Mucosa of stomach (tissue), 1 donor: ENCODE measurements around the gene NDRG3.

Source experiments
- H3K27me3 ChIP-seq: one replicate; pipeline ENCODE4 v1.7.0; 2013; ENCODE audit warnings: mild to moderate bottlenecking, low read length; ENCODE audit not compliant: control insufficient read depth, insufficient read depth
- H3K36me3 ChIP-seq: one replicate; pipeline ENCODE4 v1.7.0; 2013; ENCODE audit warnings: low read length; ENCODE audit not compliant: control insufficient read depth, insufficient read depth
- H3K4me1 ChIP-seq: one replicate; pipeline ENCODE4 v1.7.0; 2013; ENCODE audit warnings: mild to moderate bottlenecking, low read length; ENCODE audit not compliant: control insufficient read depth, insufficient read depth
- H3K4me3 ChIP-seq: one replicate; pipeline ENCODE4 v1.7.0; 2013; ENCODE audit warnings: low read length
- H3K9ac ChIP-seq: one replicate; pipeline ENCODE4 v1.7.0; 2013; ENCODE audit warnings: mild to moderate bottlenecking, low read length, moderate library complexity
- H3K9me3 ChIP-seq: one replicate; pipeline ENCODE4 v1.7.0; 2013; ENCODE audit warnings: mild to moderate bottlenecking, low read length, moderate library complexity; ENCODE audit not compliant: control insufficient read depth
- donor health status: Pancreatic carcinoma.

NDRG3 gene

DNA sequence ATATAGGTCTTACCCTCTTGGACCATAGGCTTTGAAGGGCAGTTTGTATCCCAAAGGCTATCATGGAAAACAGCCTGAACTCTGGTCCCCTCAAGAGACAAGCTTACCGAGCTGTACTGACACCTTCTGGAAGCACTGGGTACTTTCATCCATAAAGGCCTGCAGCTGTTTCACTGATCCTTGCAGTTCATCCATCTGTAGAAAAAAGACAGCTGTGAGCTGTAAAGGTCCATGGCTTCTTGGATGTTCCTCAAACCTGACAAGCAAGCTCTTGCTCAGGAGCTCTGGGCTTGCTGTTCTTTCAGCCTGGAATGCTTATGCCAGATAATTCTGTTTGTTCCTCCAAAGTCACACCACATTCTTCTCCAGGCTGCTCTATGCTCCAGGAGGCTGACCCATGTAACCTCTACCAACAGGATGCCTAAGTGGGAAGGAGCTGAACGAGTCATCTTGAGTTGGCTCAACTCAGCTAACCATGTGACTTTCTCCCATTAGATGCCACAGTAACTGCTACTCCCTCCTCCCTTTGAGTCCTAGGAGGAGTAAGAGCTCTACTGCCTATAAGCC is 8.8 kb upstream of the NDRG3 start:
- Histone ChIP-seq H3K4me1 (no peaks in the 10 kb centered on the region), H3K36me3 (no peaks in the 10 kb centered on the region), H3K4me3 (no peak overlapping the region), H3K9me3 (no peaks in the 10 kb centered on the region), H3K27me3 (no peaks in the 10 kb centered on the region), H3K9ac (no peak overlapping the region)

DNA sequence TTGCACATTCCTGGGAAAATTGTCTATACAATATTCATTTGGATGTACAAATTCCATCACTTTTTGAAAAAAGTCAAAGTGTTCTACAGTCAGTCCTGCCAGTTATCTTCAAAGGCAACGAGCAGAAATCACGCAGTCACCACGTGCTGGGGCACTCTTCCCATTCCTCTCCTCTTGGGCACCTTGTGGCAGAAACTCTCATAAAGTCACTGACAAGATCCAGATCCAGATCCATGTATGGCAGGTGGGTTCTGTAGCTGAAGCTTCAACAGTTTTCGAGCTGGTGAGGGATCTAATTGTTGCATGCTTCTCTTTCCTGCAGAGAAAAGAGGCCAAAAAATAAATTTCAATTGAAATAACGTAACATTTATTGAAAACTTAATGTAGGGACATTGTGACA is 6.7 kb upstream of the NDRG3 start:
- H3K27me3 ChIP-seq = no peaks in the 10 kb centered on the region
- no peak overlapping the region for H3K9ac ChIP-seq
- H3K9me3 ChIP-seq = no peaks in the 10 kb centered on the region
- no peaks in the 10 kb centered on the region for H3K4me1 ChIP-seq
- H3K4me3 ChIP-seq = no peak overlapping the region
- H3K36me3 ChIP-seq = no peaks in the 10 kb centered on the region

DNA sequence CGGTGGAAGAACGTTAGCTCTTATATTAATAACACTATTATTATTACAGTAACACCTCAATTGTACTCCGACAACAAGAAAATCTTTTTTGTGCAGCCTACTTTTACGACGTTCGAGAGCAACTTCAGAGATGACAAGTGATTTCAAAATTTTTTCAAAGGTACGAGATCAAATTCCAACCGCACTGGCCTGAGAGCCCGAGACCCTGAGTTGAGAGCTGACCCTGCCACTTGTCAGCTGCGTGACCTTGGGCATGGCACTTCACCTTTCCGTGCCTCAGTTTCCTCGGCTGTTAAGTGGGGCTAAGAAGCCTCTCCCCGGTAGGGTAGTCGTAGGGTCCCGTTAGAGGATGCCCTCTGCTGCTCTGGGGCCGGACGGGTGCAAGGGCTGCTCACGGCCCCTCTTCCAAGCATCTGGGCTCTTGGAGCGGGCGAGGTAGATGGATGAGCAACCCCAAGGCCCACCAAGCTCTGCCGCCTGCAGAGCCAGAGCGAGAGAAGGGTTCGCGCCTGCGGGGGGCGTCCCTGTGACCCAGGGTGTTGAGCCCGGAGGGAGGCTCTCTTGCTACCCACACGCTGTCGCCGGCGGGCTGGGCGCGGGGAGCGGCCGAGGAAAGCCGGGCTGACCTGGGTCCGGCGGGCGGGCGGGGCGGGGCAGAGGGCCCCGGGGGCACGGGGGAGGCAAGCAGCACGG is 510 bp downstream of the NDRG3 start:
- no peaks in the 10 kb centered on the region for H3K9me3 ChIP-seq
- H3K4me3 ChIP-seq = peak overlapping the region; percentile 63
- H3K4me1 ChIP-seq = peaks cover 9% of the 10 kb centered on the region
- peak overlapping the region; percentile 66 for H3K9ac ChIP-seq
- H3K27me3 ChIP-seq = no peaks in the 10 kb centered on the region
- H3K36me3 ChIP-seq = no peaks in the 10 kb centered on the region

DNA sequence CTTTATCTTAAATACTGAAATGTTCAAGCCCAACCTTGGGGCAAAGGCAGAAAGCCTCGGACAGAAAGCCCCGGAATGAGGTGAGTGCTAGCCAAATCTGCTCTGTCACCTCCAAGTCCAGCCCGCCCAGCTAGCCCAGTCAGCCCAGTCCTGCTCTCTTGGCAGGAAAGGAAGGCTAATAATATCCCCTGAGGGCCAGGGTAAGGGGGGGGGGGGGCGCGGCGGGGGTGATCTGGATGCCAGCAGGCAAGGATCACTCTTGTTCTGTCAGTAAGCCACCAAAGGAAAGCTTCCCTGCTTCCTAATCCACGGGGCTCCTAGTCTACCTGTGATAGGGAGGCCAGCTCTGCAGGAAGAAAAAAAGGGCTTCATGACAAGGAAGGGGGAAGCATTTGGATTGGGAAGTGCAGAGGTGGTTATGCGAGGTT is 1.1 kb downstream of the NDRG3 start:
- H3K4me3 ChIP-seq = no peak overlapping the region
- H3K9me3 ChIP-seq = no peaks in the 10 kb centered on the region
- peaks cover 9% of the 10 kb centered on the region for H3K4me1 ChIP-seq
- no peaks in the 10 kb centered on the region for H3K36me3 ChIP-seq
- no peaks in the 10 kb centered on the region for H3K27me3 ChIP-seq
- peak overlapping the region; percentile 66 for H3K9ac ChIP-seq

DNA sequence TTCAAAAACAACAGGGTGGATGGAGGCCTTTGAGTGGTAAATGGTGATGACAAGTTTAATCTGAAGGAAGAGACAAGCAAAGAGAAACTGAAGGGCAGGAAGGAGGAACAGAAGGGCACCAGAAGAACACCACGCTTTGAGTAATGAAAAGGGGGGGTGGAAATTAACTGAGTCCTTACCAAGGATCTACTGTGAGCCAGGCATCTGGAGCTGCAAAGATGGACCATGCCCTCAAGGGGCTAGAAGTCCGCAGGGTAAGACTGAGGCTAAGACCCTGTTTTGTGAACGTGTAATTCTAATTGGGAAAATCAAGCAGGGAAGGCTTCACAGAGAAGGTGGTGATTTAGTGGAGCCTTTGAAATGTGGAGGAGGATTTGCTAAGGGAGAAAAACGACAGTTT is 1.6 kb downstream of the NDRG3 start:
- no peaks in the 10 kb centered on the region for H3K9me3 ChIP-seq
- H3K36me3 ChIP-seq = no peaks in the 10 kb centered on the region
- H3K27me3 ChIP-seq = no peaks in the 10 kb centered on the region
- no peak overlapping the region for H3K9ac ChIP-seq
- peaks cover 9% of the 10 kb centered on the region for H3K4me1 ChIP-seq
- no peak overlapping the region for H3K4me3 ChIP-seq

DNA sequence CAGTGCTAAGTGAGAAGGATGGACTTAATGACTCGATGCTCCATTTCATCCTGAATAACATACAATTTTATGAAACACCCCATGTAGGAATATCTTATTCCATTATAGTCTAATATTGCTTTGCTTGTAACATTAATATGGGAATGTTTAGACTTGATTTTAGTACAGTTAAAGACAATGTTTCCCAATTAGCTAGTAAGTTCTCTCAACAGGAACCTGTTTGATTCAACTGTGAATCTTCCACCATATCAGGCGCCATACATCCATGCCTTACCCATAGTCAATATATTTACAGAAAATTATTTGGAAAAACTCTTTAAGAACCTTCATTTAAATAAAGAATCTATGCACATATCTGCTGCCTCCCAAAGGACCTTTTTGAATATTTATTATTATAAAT is 3.3 kb downstream of the NDRG3 start:
- no peaks in the 10 kb centered on the region for H3K27me3 ChIP-seq
- no peaks in the 10 kb centered on the region for H3K9me3 ChIP-seq
- H3K4me3 ChIP-seq = no peak overlapping the region
- H3K9ac ChIP-seq = no peak overlapping the region
- peaks cover 9% of the 10 kb centered on the region for H3K4me1 ChIP-seq
- no peaks in the 10 kb centered on the region for H3K36me3 ChIP-seq

DNA sequence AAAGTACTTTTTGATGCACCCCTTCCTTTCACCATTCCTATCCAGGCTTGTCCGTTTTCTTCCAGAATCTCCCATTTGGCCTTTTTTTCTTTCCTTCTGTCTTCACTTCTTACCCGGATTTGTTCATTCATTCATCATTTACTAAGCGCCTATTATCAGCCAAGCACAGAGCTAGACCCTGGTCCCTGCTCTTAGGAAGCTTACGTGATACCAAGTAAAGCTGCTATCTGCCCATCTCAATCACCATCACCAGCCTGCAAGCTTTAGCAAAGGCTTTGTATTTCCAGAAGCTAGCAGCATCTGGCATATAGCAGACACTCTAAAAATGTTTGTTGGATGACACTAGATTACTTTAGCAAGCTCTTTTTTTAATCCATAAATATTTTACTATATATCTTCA is 4.8 kb downstream of the NDRG3 start:
- Histone ChIP-seq H3K36me3 (no peaks in the 10 kb centered on the region), H3K9me3 (no peaks in the 10 kb centered on the region), H3K4me3 (no peak overlapping the region), H3K27me3 (no peaks in the 10 kb centered on the region), H3K9ac (no peak overlapping the region), H3K4me1 (peaks cover 9% of the 10 kb centered on the region)

DNA sequence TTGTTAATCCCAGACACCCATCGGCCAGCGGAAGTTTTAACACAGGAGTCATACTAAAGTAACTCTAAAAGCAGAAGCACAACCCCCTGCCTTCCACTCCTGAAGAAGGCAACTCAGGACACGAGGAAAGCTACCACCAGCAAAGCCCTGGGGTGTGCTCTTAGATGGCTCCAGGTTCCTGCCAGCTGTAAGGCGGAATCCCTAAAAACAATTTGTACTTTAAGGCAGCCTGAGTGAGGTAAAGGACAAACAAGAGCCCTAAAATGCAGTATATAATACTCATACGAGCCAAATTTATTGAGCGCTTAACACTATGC is 8.7 kb downstream of the NDRG3 start:
- Histone ChIP-seq H3K4me3 (no peak overlapping the region), H3K27me3 (no peaks in the 10 kb centered on the region), H3K9me3 (no peaks in the 10 kb centered on the region), H3K9ac (no peak overlapping the region), H3K4me1 (no peaks in the 10 kb centered on the region), H3K36me3 (no peaks in the 10 kb centered on the region)

DNA sequence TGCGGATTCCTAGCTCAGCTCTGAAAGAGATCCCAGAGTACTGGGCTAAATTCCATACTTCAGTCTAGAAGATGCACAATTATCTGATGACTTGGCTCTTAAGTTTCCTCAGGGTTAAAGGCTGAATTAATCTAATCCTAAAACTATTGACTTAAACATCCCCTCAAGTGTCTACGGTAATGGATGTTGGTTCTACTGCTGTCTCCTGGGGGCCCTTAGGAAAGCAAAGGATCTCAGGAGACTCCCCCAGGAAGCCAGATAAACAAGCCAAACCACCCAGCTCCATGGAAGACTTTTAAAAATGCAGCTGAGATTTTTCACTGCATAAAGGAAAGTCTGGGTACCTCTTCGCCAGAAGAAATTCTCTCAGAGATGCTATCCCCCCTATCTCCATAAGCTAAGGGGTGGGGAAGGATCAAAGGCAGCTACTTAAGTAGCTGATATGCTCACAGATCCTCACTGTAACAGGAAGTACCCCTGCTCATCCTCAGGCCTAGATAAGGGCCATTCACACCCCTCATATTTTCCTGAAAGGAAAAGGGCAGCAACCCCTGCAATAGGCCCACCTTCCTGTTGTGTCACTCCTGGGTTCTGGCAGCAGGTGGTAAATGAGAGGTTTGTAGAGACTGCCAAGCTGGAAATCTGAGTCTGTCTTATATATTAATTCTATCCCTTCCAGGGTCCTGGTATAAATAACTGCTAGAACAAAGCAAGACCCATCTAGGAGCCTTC is 9.3 kb downstream of the NDRG3 start:
- Histone ChIP-seq H3K9me3 (no peaks in the 10 kb centered on the region), H3K4me3 (no peak overlapping the region), H3K36me3 (no peaks in the 10 kb centered on the region), H3K4me1 (no peaks in the 10 kb centered on the region), H3K27me3 (no peaks in the 10 kb centered on the region), H3K9ac (no peak overlapping the region)

DNA sequence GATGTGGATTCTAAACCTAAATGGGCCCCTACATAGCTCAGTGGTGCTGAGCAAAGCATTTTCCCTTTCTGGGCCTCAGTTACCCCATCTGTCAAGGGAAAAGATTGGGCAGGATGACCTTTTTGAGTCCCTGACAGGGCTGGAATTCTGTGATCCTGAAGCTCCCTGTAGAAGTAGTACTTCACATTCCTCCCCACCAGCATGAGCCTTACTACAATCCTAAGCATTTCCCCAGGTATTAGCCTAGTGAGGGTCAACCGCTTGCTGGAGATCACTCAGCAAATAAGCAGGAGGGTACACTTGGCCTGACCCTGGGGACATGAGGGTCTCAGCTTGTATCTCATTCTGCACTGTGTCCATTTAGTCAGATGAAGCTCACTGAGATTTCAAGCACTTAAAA is 13.4 kb downstream of the NDRG3 start:
- no peak overlapping the region for H3K9ac ChIP-seq
- H3K4me3 ChIP-seq = no peak overlapping the region
- H3K4me1 ChIP-seq = no peaks in the 10 kb centered on the region

DNA sequence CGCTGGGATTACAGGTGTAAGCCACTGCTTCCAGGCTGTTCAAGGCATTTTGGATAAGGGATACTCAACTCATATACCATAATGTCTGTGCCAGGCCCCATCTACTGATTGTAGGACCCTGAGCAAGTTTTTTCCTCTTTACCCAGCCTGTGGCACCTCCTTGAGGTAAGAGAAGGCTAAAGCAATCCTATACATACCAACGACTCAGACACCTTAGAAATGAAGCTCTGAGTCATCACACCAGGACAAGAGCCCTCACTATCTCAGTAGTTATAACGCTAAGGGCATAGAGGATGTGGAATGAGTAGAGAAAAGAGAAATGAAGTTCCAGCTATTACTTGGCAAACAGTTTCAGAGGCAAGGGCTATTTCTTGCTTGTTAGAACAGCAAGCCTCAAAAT is 16.9 kb downstream of the NDRG3 start:
- Histone ChIP-seq H3K36me3 (no peaks in the 10 kb centered on the region), H3K4me3 (no peak overlapping the region), H3K27me3 (no peaks in the 10 kb centered on the region), H3K9me3 (no peaks in the 10 kb centered on the region), H3K9ac (no peak overlapping the region), H3K4me1 (no peaks in the 10 kb centered on the region)

More for the DNA sequence above, 13.4 kb downstream of the NDRG3 start:
- Histone ChIP-seq H3K36me3 (no peaks in the 10 kb centered on the region), H3K9me3 (no peaks in the 10 kb centered on the region), H3K27me3 (no peaks in the 10 kb centered on the region)

DNA sequence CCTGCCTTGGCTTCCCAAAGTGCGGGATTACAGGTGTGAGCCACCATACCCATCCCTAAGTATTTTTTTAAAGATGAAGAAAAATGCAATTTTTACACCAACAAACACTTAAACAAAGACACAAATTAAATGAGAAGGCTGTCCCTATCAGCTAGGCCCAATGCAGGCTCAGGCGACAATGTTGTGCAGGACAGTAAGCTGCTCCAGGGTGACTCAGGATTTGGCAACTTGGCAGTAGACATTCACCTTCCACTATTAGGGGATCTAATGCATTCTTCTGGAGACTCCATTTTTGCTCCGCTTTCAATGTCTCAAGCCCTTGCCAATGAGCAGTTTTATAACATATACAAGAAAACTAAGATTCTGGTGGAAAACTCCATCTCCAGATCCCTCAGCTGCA is 19.7 kb downstream of the NDRG3 start:
- no peak overlapping the region for H3K4me3 ChIP-seq
- H3K9me3 ChIP-seq = no peaks in the 10 kb centered on the region
- H3K36me3 ChIP-seq = no peaks in the 10 kb centered on the region
- no peaks in the 10 kb centered on the region for H3K4me1 ChIP-seq
- no peak overlapping the region for H3K9ac ChIP-seq
- no peaks in the 10 kb centered on the region for H3K27me3 ChIP-seq
